Measurements from ENCODE around the gene ARHGAP9.

The ARHGAP9 gene

GRCh38 chr12:57470970-57471656, 8.6 kb downstream of the ARHGAP9 start:
- Histone ChIP-seq H3K27me3 (ENCODE audit: insufficient read depth, poor library complexity, severe bottlenecking) (no peaks in the 10 kb centered on the region), H3K27ac (replicated peaks) (no peak overlapping the region), H3K4me3 (replicated peaks; ENCODE audit: insufficient read depth, low read length) (no peak overlapping the region)
- TF ChIP-seq POLR2AphosphoS5 (IDR thresholded peaks at IDR 0.05; ENCODE audit: low read depth), result no peak
- TF ChIP-seq REST (IDR thresholded peaks at IDR 0.05; ENCODE audit: insufficient replicate concordance, low read depth), result no peak
- no peak for TF ChIP-seq SPI1 (IDR thresholded peaks at IDR 0.05; ENCODE audit: borderline replicate concordance, low read depth)
- TF ChIP-seq CTCF (IDR thresholded peaks at IDR 0.05; ENCODE audit: insufficient read depth, low read length), result no peak
- no peak for TF ChIP-seq GABPA (IDR thresholded peaks at IDR 0.05; ENCODE audit: low read depth)
- DNase-seq (ENCODE audit: low read depth in 1 of 2, low spot score in 1 of 2), result no peak

- H3K27ac ChIP-seq (replicated peaks), result no peak overlapping the region
- no peak overlapping the region for H3K4me3 ChIP-seq (replicated peaks; ENCODE audit: insufficient read depth, low read length)
- no peak for DNase-seq (ENCODE audit: low read depth in 1 of 2, low spot score in 1 of 2)
- TF ChIP-seq CTCF (IDR thresholded peaks at IDR 0.05; ENCODE audit: insufficient read depth, low read length) (no peak), SPI1 (IDR thresholded peaks at IDR 0.05; ENCODE audit: borderline replicate concordance, low read depth) (no peak), REST (IDR thresholded peaks at IDR 0.05; ENCODE audit: insufficient replicate concordance, low read depth) (no peak), POLR2AphosphoS5 (IDR thresholded peaks at IDR 0.05; ENCODE audit: low read depth) (no peak), GABPA (IDR thresholded peaks at IDR 0.05; ENCODE audit: low read depth) (no peak)
- H3K27me3 ChIP-seq (ENCODE audit: insufficient read depth, poor library complexity, severe bottlenecking), result no peaks in the 10 kb centered on the region
Observed at GRCh38 chr12:57470286-57470969, 9.2 kb downstream of the ARHGAP9 start.

- H3K27me3 ChIP-seq (ENCODE audit: insufficient read depth, poor library complexity, severe bottlenecking), result no peaks in the 10 kb centered on the region
- no peak overlapping the region for H3K4me3 ChIP-seq (replicated peaks; ENCODE audit: insufficient read depth, low read length)
- no peak for DNase-seq (ENCODE audit: low read depth in 1 of 2, low spot score in 1 of 2)
- TF ChIP-seq CTCF (IDR thresholded peaks at IDR 0.05; ENCODE audit: insufficient read depth, low read length), result no peak
- TF ChIP-seq GABPA (IDR thresholded peaks at IDR 0.05; ENCODE audit: low read depth), result no peak
- no peak for TF ChIP-seq POLR2AphosphoS5 (IDR thresholded peaks at IDR 0.05; ENCODE audit: low read depth)
- no peak for TF ChIP-seq SPI1 (IDR thresholded peaks at IDR 0.05; ENCODE audit: borderline replicate concordance, low read depth)
- no peak for TF ChIP-seq REST (IDR thresholded peaks at IDR 0.05; ENCODE audit: insufficient replicate concordance, low read depth)
- no peak overlapping the region for H3K27ac ChIP-seq (replicated peaks)
Observed at GRCh38 chr12:57469296-57470164, 10.1 kb downstream of the ARHGAP9 start.
